ACC112 (cell line): ENCODE results near the gene OPTN.
A peak's percentile ranks its signal among the peaks of the same experiment; 100 is the strongest.
"Not testable (repeated sequence)": the region's sequence is repeated elsewhere in the genome, so short reads cannot be mapped to it uniquely, and the experiment has no call there.

Experiments used
- H2AFZ ChIP-seq: fragments of 200-600 bp; sonication (generic); one replicate; pipeline ENCODE4 v1.6.0; 2017; ENCODE audit warnings: antibody characterized with exemption, low read length; ENCODE audit not compliant: unreplicated experiment
- H3K27ac ChIP-seq: fragments of 200-600 bp; sonication (generic); 2 replicates; pipeline ENCODE4 v1.5.1; 2014; ENCODE audit warnings: low read depth, mild to moderate bottlenecking, antibody characterized with exemption, low read length, moderate library complexity
- H3K27me3 ChIP-seq: fragments of 200-600 bp; sonication (generic); 2 replicates; pipeline ENCODE4 v1.6.1; 2014; ENCODE audit warnings: mild to moderate bottlenecking, antibody characterized with exemption, low read length, moderate library complexity, mixed read lengths; ENCODE audit not compliant: insufficient read depth
- H3K36me3 ChIP-seq: fragments of 200-600 bp; sonication (generic); 2 replicates; pipeline ENCODE4 v1.6.1; 2016; ENCODE audit warnings: mild to moderate bottlenecking, antibody characterized with exemption, low read length, moderate library complexity, mixed read lengths; ENCODE audit not compliant: insufficient read depth
- H3K4me1 ChIP-seq: fragments of 200-600 bp; sonication (generic); one replicate; pipeline ENCODE4 v1.6.1; 2016; ENCODE audit warnings: low read length, mixed read lengths; ENCODE audit not compliant: insufficient read depth, unreplicated experiment, control insufficient read depth
- H3K4me3 ChIP-seq: fragments of 200-600 bp; sonication (generic); 2 replicates; pipeline ENCODE4 v1.5.1; 2014; ENCODE audit warnings: mild to moderate bottlenecking, low read depth, low read length
- H3K79me2 ChIP-seq: fragments of 200-600 bp; sonication (generic); one replicate; pipeline ENCODE4 v1.6.0; 2016; ENCODE audit warnings: low read length; ENCODE audit not compliant: control insufficient read depth, unreplicated experiment, insufficient read depth

OPTN gene

GRCh38 chr10:13068484-13068883 is 31.5 kb upstream of the OPTN start:
- no peak overlapping the region for H2AFZ ChIP-seq
- no peak overlapping the region for H3K4me3 ChIP-seq
- no peak overlapping the region for H3K27ac ChIP-seq
- H3K4me1 ChIP-seq = no peaks in the 10 kb centered on the region
- H3K27me3 ChIP-seq = peaks cover 18% of the 10 kb centered on the region; the same call in 1 of the 2 replicates
- H3K79me2 ChIP-seq = no peaks in the 10 kb centered on the region
- H3K36me3 ChIP-seq = no peaks in the 10 kb centered on the region

GRCh38 chr10:13072339-13072738 is 27.6 kb upstream of the OPTN start:
- Histone ChIP-seq H3K4me3 (no peak overlapping the region), H3K36me3 (no peaks in the 10 kb centered on the region), H3K27me3 (peaks cover 10% of the 10 kb centered on the region; the same call in 1 of the 2 replicates), H2AFZ (no peak overlapping the region), H3K4me1 (no peaks in the 10 kb centered on the region), H3K27ac (no peak overlapping the region), H3K79me2 (no peaks in the 10 kb centered on the region)

- no peaks in the 10 kb centered on the region for H3K36me3 ChIP-seq
- H3K4me1 ChIP-seq = no peaks in the 10 kb centered on the region
- no peak overlapping the region for H3K27ac ChIP-seq
- H3K4me3 ChIP-seq = no peak overlapping the region
- no peaks in the 10 kb centered on the region for H3K79me2 ChIP-seq
- H3K27me3 ChIP-seq = peaks cover 10% of the 10 kb centered on the region; the same call in 1 of the 2 replicates
- H2AFZ ChIP-seq = no peak overlapping the region
Observed at GRCh38 chr10:13074563-13075451, 25.2 kb upstream of the OPTN start.

- no peaks in the 10 kb centered on the region for H3K36me3 ChIP-seq
- no peaks in the 10 kb centered on the region for H3K79me2 ChIP-seq
- H3K4me3 ChIP-seq = no peak overlapping the region
- H3K27ac ChIP-seq = peak overlapping the region; percentile 64
- peaks cover 10% of the 10 kb centered on the region; the same call in 1 of the 2 replicates for H3K27me3 ChIP-seq
- peak overlapping the region; percentile 14 for H2AFZ ChIP-seq
- no peaks in the 10 kb centered on the region for H3K4me1 ChIP-seq
Observed at GRCh38 chr10:13078912-13079775, 20.8 kb upstream of the OPTN start.

- Histone ChIP-seq H3K27ac (peak overlapping the region; percentile 64), H2AFZ (no peak overlapping the region)
Observed at GRCh38 chr10:13079776-13080050, 20.2 kb upstream of the OPTN start.

GRCh38 chr10:13080643-13081042 is 19.3 kb upstream of the OPTN start:
- H2AFZ ChIP-seq = no peak overlapping the region
- H3K36me3 ChIP-seq = peaks cover 6% of the 10 kb centered on the region; the same call in 1 of the 2 replicates
- no peaks in the 10 kb centered on the region for H3K79me2 ChIP-seq
- H3K27ac ChIP-seq = no peak overlapping the region
- peaks cover 5% of the 10 kb centered on the region; the same call in 1 of the 2 replicates for H3K27me3 ChIP-seq
- no peak overlapping the region for H3K4me3 ChIP-seq
- no peaks in the 10 kb centered on the region for H3K4me1 ChIP-seq

More at GRCh38 chr10:13079776-13080050, 20.2 kb upstream of the OPTN start:
- Histone ChIP-seq H3K36me3 (no peaks in the 10 kb centered on the region), H3K27me3 (peaks cover 10% of the 10 kb centered on the region; the same call in 1 of the 2 replicates), H3K79me2 (no peaks in the 10 kb centered on the region), H3K4me3 (no peak overlapping the region), H3K4me1 (no peaks in the 10 kb centered on the region)

- H3K4me3 ChIP-seq, H2AFZ ChIP-seq, H3K79me2 ChIP-seq, H3K27me3 ChIP-seq, H3K36me3 ChIP-seq, H3K27ac ChIP-seq: not testable (repeated sequence)
- peaks cover 16% of the 10 kb centered on the region for H3K4me1 ChIP-seq
Observed at GRCh38 chr10:13083700-13084099, 16.3 kb upstream of the OPTN start.

- Histone ChIP-seq H3K4me3 (no peak overlapping the region), H3K27ac (peak overlapping the region; percentile 39), H3K4me1 (peaks cover 16% of the 10 kb centered on the region), H2AFZ (no peak overlapping the region), H3K36me3 (peaks cover 6% of the 10 kb centered on the region; the same call in 1 of the 2 replicates), H3K79me2 (no peaks in the 10 kb centered on the region), H3K27me3 (no peaks in the 10 kb centered on the region)
Observed at GRCh38 chr10:13086056-13086455, 13.9 kb upstream of the OPTN start.

GRCh38 chr10:13087601-13087985 is 12.4 kb upstream of the OPTN start:
- Histone ChIP-seq H3K4me3 (peak overlapping the region; percentile 38; the same call in 1 of the 2 replicates), H3K27ac (peak overlapping the region; percentile 90), H3K4me1 (peaks cover 16% of the 10 kb centered on the region), H2AFZ (no peak overlapping the region), H3K36me3 (peaks cover 6% of the 10 kb centered on the region; the same call in 1 of the 2 replicates), H3K27me3 (no peaks in the 10 kb centered on the region), H3K79me2 (no peaks in the 10 kb centered on the region)

- Histone ChIP-seq H3K79me2 (no peaks in the 10 kb centered on the region), H3K4me1 (peaks cover 16% of the 10 kb centered on the region), H3K4me3 (peak overlapping the region; percentile 38), H3K27ac (peak overlapping the region; percentile 90), H3K36me3 (peaks cover 6% of the 10 kb centered on the region; the same call in 1 of the 2 replicates), H3K27me3 (no peaks in the 10 kb centered on the region), H2AFZ (no peak overlapping the region)
Observed at GRCh38 chr10:13087986-13088618, 11.9 kb upstream of the OPTN start.
